ENCODE results near the gene EPS15.

GRCh38 chr1:51444534-51445192 is 74.4 kb downstream of the EPS15 start:
- TF ChIP-seq EZH2phosphoT487 (IDR thresholded peaks at IDR 0.05; ENCODE audit: insufficient read depth, low read depth) (no peak), EZH2 (IDR thresholded peaks at IDR 0.05; ENCODE audit: insufficient read depth, poor library complexity, severe bottlenecking) (no peak)

Measured in GM23248 (cell line).